Vagina (tissue), 2 donors: Measurements from ENCODE around the gene NPY2R.

Source experiments
- POLR2A ChIP-seq, 2 donors: fragments of 450-650 bp; IDR thresholded peaks; one replicate each; pipeline ENCODE4 v1.6.1; 2017; ENCODE audit warnings: antibody characterized with exemption in 2 of 2, mild to moderate bottlenecking in 2 of 2, moderate library complexity in 2 of 2
- POLR2AphosphoS5 ChIP-seq, 2 donors: sonication (generic); formaldehyde crosslinking; IDR thresholded peaks; one replicate each; pipeline ENCODE4 v1.9.0; 2017; ENCODE audit warnings: antibody characterized with exemption in 2 of 2, mild to moderate bottlenecking in 2 of 2, low read depth in 1 of 2; ENCODE audit not compliant: insufficient read depth in 1 of 2
- TF ChIP-seq, protein P1 (sequence below), 3 experiments: fragments of 450-650 bp in 2 of 3; fragments of 200-600 bp in 1 of 3; sonication (generic) in 1 of 3; IDR thresholded peaks; one replicate each; pipeline ENCODE4 v1.5.1; 2017 to 2019; ENCODE audit warnings: antibody characterized with exemption in 3 of 3, mild to moderate bottlenecking in 2 of 3, moderate library complexity in 2 of 3

DNA sequence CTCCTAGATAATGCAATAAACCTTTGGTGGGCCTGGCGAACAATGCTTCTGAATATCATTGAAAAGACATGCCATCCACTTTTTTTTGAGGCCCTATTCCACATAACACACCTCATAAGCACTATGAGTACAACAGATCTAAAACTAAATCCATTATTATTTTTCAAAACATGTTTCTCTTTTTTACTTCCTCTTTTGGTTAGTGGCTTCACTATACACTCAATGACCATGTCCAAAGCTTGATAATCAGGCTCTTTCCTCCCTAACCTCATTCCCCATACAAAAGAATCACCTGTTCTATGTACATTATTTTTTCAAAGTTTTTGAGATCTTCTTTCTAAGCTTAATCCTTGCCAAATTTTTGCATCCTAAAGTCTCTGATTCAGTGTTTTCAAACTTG is 20.4 kb upstream of the NPY2R start:
- TF ChIP-seq, protein P1, sequence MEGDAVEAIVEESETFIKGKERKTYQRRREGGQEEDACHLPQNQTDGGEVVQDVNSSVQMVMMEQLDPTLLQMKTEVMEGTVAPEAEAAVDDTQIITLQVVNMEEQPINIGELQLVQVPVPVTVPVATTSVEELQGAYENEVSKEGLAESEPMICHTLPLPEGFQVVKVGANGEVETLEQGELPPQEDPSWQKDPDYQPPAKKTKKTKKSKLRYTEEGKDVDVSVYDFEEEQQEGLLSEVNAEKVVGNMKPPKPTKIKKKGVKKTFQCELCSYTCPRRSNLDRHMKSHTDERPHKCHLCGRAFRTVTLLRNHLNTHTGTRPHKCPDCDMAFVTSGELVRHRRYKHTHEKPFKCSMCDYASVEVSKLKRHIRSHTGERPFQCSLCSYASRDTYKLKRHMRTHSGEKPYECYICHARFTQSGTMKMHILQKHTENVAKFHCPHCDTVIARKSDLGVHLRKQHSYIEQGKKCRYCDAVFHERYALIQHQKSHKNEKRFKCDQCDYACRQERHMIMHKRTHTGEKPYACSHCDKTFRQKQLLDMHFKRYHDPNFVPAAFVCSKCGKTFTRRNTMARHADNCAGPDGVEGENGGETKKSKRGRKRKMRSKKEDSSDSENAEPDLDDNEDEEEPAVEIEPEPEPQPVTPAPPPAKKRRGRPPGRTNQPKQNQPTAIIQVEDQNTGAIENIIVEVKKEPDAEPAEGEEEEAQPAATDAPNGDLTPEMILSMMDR (IDR thresholded peaks at IDR 0.05) = no peak
- TF ChIP-seq POLR2AphosphoS5 (IDR thresholded peaks at IDR 0.05; ENCODE audit: insufficient read depth in 1 of 2, low read depth in 1 of 2) (no peak), POLR2A (IDR thresholded peaks at IDR 0.05) (no peak)
